ENCODE data around the gene THBS4.

THBS4 gene

DNA sequence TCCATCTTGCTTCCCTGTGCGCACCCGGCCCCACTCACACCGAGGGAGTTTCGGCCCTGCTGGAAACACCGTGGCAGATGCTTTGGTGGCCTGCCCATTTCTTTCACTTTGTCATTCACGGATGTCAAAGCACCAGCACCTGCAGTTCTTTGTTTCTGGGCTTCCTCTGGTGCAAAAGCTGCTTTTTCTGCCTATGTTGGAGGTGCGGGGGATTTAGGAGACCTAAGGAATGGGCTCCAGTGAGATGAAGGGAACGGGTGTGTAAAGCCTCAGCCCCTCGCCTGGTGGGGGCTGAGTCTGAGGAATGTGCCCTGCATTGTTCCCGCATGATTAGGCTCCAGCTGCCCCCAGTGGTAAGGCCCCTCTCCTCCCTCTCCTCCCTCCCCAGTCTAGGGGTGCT is 62.3 kb downstream of the THBS4 start:
- Histone ChIP-seq H3K9me3 (no peaks in the 10 kb centered on the region), H3K4me3 (no peak overlapping the region), H3K27me3 (no peaks in the 10 kb centered on the region), H3K4me1 (no peaks in the 10 kb centered on the region), H3K27ac (no peak overlapping the region), H3K36me3 (no peaks in the 10 kb centered on the region)
- DNase-seq, result no peak
- TF ChIP-seq, protein P1, sequence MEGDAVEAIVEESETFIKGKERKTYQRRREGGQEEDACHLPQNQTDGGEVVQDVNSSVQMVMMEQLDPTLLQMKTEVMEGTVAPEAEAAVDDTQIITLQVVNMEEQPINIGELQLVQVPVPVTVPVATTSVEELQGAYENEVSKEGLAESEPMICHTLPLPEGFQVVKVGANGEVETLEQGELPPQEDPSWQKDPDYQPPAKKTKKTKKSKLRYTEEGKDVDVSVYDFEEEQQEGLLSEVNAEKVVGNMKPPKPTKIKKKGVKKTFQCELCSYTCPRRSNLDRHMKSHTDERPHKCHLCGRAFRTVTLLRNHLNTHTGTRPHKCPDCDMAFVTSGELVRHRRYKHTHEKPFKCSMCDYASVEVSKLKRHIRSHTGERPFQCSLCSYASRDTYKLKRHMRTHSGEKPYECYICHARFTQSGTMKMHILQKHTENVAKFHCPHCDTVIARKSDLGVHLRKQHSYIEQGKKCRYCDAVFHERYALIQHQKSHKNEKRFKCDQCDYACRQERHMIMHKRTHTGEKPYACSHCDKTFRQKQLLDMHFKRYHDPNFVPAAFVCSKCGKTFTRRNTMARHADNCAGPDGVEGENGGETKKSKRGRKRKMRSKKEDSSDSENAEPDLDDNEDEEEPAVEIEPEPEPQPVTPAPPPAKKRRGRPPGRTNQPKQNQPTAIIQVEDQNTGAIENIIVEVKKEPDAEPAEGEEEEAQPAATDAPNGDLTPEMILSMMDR (IDR thresholded peaks at IDR 0.05), result no peak
- intact Hi-C loops (cut with DNase I; ENCODE audit: low total_unique reads), result no loop called here

GRCh38 chr5:80101993-80102392 is 66.8 kb downstream of the THBS4 start:
- Histone ChIP-seq H3K36me3 (no peaks in the 10 kb centered on the region), H3K9me3 (no peaks in the 10 kb centered on the region), H3K27ac (no peak overlapping the region), H3K27me3 (no peaks in the 10 kb centered on the region), H3K4me3 (no peak overlapping the region), H3K4me1 (no peaks in the 10 kb centered on the region)
- intact Hi-C loops (cut with DNase I; ENCODE audit: low total_unique reads), result no loop called here
- no peak for DNase-seq
- TF ChIP-seq, protein P1 (IDR thresholded peaks at IDR 0.05), result no peak

DNA sequence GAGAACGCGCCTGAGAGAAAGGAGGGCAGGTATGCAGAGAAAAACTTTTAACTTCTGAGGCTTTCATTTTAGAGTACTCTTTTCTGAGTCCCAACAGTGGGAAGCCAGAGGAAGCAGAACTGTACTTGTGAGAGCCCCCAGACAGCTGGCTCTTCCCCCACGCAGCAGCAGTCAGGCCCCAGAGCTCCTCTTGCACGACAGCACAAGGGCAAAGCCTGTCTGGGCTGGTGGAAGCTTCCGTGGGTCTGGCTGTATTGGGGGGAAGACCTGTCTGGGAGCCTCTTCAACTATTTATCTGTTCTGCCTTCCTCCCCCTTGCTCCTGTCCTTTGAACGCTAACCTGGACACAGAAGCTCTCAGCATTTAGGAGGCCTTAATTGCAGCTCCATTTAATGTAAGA is 68.2 kb downstream of the THBS4 start:
- H3K4me1 ChIP-seq, result no peaks in the 10 kb centered on the region
- intact Hi-C loops (cut with DNase I; ENCODE audit: low total_unique reads), result no loop called here
- H3K27me3 ChIP-seq, result no peaks in the 10 kb centered on the region
- no peak overlapping the region for H3K4me3 ChIP-seq
- TF ChIP-seq, protein P1 (IDR thresholded peaks at IDR 0.05), result no peak
- no peak overlapping the region for H3K27ac ChIP-seq
- no peaks in the 10 kb centered on the region for H3K36me3 ChIP-seq
- no peaks in the 10 kb centered on the region for H3K9me3 ChIP-seq
- DNase-seq, result no peak

GRCh38 chr5:80105698-80106439 is 70.7 kb downstream of the THBS4 start:
- intact Hi-C loops (cut with DNase I; ENCODE audit: low total_unique reads), result no loop called here
- no peak overlapping the region for H3K4me3 ChIP-seq
- H3K9me3 ChIP-seq, result no peaks in the 10 kb centered on the region
- H3K27me3 ChIP-seq, result no peaks in the 10 kb centered on the region
- no peak overlapping the region for H3K27ac ChIP-seq
- H3K4me1 ChIP-seq, result peaks cover 0 to 7% (median 5%) of the 10 kb centered on the region in 4 donors
- no peaks in the 10 kb centered on the region for H3K36me3 ChIP-seq
- no peak for DNase-seq
- TF ChIP-seq, protein P1 (IDR thresholded peaks at IDR 0.05), result no peak

DNA sequence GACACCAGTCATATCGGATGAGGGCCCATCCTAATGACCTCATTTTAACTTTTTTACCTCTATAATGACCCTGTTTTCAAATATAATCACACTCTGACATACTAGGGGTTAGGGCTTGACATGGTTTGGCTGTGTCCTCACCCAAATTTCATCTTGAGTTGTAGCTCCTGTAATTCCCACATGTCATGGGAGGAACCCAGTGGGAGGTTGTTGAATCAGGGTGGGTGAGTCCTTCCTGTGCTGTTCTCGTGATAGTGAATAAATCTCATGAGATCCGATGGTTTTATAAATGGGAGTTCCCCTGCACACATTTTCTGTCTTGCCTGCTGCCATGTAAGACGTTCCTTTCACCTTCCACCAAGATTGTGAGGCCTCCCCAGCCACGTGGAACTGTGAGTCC is 71.8 kb downstream of the THBS4 start:
- DNase-seq, result no peak
- TF ChIP-seq, protein P1 (IDR thresholded peaks at IDR 0.05), result no peak
- no peak overlapping the region for H3K27ac ChIP-seq
- H3K27me3 ChIP-seq, result no peaks in the 10 kb centered on the region
- H3K4me1 ChIP-seq, result peaks cover 0 to 7% (median 5%) of the 10 kb centered on the region in 4 donors
- intact Hi-C loops (cut with DNase I; ENCODE audit: low total_unique reads), result no loop called here
- H3K36me3 ChIP-seq, result no peaks in the 10 kb centered on the region
- no peak overlapping the region for H3K4me3 ChIP-seq
- no peaks in the 10 kb centered on the region for H3K9me3 ChIP-seq
